GM19452 (cell line): ENCODE data around the gene C1QTNF1.

Source experiments
- ATAC-seq: cut with Tn5 transposase; IDR thresholded peaks from one replicate; pipeline ENCODE4 v1.9.1; 2021; ENCODE audit not compliant: unreplicated experiment

C1QTNF1 gene

GRCh38 chr17:79023886-79024771 lies at the start of gene C1QTNF1:
Gene C1QTNF1 (plus strand): TSS chr17:79024169. CDS start chr17:79043969, 19,800 bp downstream.
- no peak for ATAC-seq

- no peak for ATAC-seq
Measured at GRCh38 chr17:78974635-78975591, 49.1 kb upstream of the C1QTNF1 start.

GRCh38 chr17:78976907-78977680 lies 46.9 kb upstream of the C1QTNF1 start:
- no peak for ATAC-seq

GRCh38 chr17:78977681-78977943 lies 46.4 kb upstream of the C1QTNF1 start:
- no peak for ATAC-seq

- ATAC-seq: no peak
Measured at GRCh38 chr17:78977997-78978973, 45.7 kb upstream of the C1QTNF1 start.

- no peak for ATAC-seq
Measured at GRCh38 chr17:78979780-78980623, 44.0 kb upstream of the C1QTNF1 start, which contains the start of gene LGALS3BP. Gene LGALS3BP (minus strand): TSS chr17:78979923. CDS start chr17:78977191, 2,732 bp downstream.

GRCh38 chr17:78980624-78980972 lies 43.4 kb upstream of the C1QTNF1 start:
- no peak for ATAC-seq

GRCh38 chr17:78981010-78981888 lies 42.7 kb upstream of the C1QTNF1 start:
- ATAC-seq: no peak

- ATAC-seq: no peak
Measured at GRCh38 chr17:78985395-78985794, 38.6 kb upstream of the C1QTNF1 start.

GRCh38 chr17:78986048-78986648 lies 37.8 kb upstream of the C1QTNF1 start:
- no peak for ATAC-seq

- ATAC-seq: no peak
Measured at GRCh38 chr17:78986649-78987328, 37.2 kb upstream of the C1QTNF1 start.

GRCh38 chr17:78988152-78988551 lies 35.8 kb upstream of the C1QTNF1 start:
- no peak for ATAC-seq

- ATAC-seq: no peak
Measured at GRCh38 chr17:78990349-78991016, 33.5 kb upstream of the C1QTNF1 start.

GRCh38 chr17:78991017-78991738 lies 32.8 kb upstream of the C1QTNF1 start:
- ATAC-seq: no peak

- no peak for ATAC-seq
Measured at GRCh38 chr17:78991906-78992532, 31.9 kb upstream of the C1QTNF1 start.
